SU-DHL-6 (cell line): ENCODE measurements around the gene EPN1.

Experiments used
- H2AFZ ChIP-seq: fragments of 200-600 bp; sonication (generic); 2 replicates; pipeline ENCODE4 v1.6.1; 2014; ENCODE audit warnings: low read depth, mild to moderate bottlenecking, moderate library complexity, mixed read lengths, antibody characterized with exemption, low read length; ENCODE audit not compliant: severe bottlenecking
- H3F3A ChIP-seq: fragments of 200-600 bp; shearing (Covaris generic); 2 replicates; pipeline ENCODE4 v1.6.0; 2016; ENCODE audit warnings: antibody characterized with exemption, mild to moderate bottlenecking; ENCODE audit not compliant: insufficient read depth
- H3K27ac ChIP-seq: fragments of 200-600 bp; sonication (generic); 2 replicates; pipeline ENCODE4 v1.5.1; 2016; ENCODE audit warnings: low read depth, mild to moderate bottlenecking, low read length, moderate library complexity, mixed read lengths
- H3K27me3 ChIP-seq: fragments of 200-600 bp; sonication (generic), shearing (Covaris generic); 2 replicates; pipeline ENCODE4 v1.6.0; 2014; ENCODE audit warnings: mild to moderate bottlenecking, low read length
- H3K36me3 ChIP-seq: fragments of 200-600 bp; sonication (generic); 2 replicates; pipeline ENCODE4 v1.6.1; 2014; ENCODE audit warnings: mild to moderate bottlenecking, low read length, mixed read lengths
- H3K4me2 ChIP-seq: fragments of 300-600, 200-600 bp; shearing (Covaris generic), sonication (generic); 2 replicates; pipeline ENCODE4 v1.6.0; 2014; ENCODE audit warnings: low read length, low read depth, mild to moderate bottlenecking; ENCODE audit not compliant: poor library complexity, severe bottlenecking
- H3K4me3 ChIP-seq: fragments of 200-600 bp; sonication (generic); 2 replicates; pipeline ENCODE4 v1.5.1; 2014; ENCODE audit warnings: antibody characterized with exemption, low read length, mild to moderate bottlenecking, mixed read lengths; ENCODE audit not compliant: insufficient read depth, poor library complexity, severe bottlenecking
- H3K79me2 ChIP-seq: fragments of 200-600 bp; sonication (generic); 2 replicates; pipeline ENCODE4 v1.6.1; 2014; ENCODE audit warnings: mild to moderate bottlenecking, low read length, moderate library complexity; ENCODE audit not compliant: insufficient read depth
- H3K9ac ChIP-seq: fragments of 200-600 bp; sonication (generic); 2 replicates; pipeline ENCODE4 v1.7.0; 2014; ENCODE audit warnings: mild to moderate bottlenecking, low read length
- H3K9me2 ChIP-seq: fragments of 200-600 bp; sonication (generic); replicated peaks from 2 replicates; pipeline ENCODE4 v1.6.1; 2014; ENCODE audit warnings: low read length; ENCODE audit not compliant: insufficient read depth
- H3K9me3 ChIP-seq: fragments of 200-600 bp; sonication (generic); 2 replicates; pipeline ENCODE4 v1.6.1; 2014; ENCODE audit warnings: low read length, mixed read lengths; ENCODE audit not compliant: insufficient read depth
- H4K20me1 ChIP-seq: fragments of 200-600 bp; sonication (generic); 2 replicates; pipeline ENCODE4 v1.6.1; 2014; ENCODE audit warnings: low read depth, mild to moderate bottlenecking, antibody characterized with exemption, low read length, moderate library complexity, mixed read lengths
- CTCF ChIP-seq: fragments of 200-600 bp; sonication (generic); IDR thresholded peaks from one replicate; pipeline ENCODE4 v1.5.1; 2017; ENCODE audit warnings: antibody characterized with exemption, mild to moderate bottlenecking, low read length, moderate library complexity; ENCODE audit not compliant: insufficient read depth, poor library complexity, severe bottlenecking
- EZH2phosphoT487 ChIP-seq: fragments of 200-600 bp; sonication (generic), shearing (Covaris generic); conservative IDR thresholded peaks from 2 replicates; pipeline ENCODE4 v1.6.1; 2018; ENCODE audit warnings: mild to moderate bottlenecking, antibody characterized with exemption, low read length, moderate library complexity, mixed read lengths

EPN1 gene

GRCh38 chr19:55688422-55689218 lies 13.6 kb downstream of the EPN1 start:
- Histone ChIP-seq H3K27ac (no peak overlapping the region), H3K36me3 (no peaks in the 10 kb centered on the region), H3K79me2 (peaks cover 32% of the 10 kb centered on the region), H3K9me3 (no peaks in the 10 kb centered on the region), H3K4me3 (no peak overlapping the region), H3K9me2 (no peaks in the 10 kb centered on the region), H2AFZ (no peak overlapping the region), H4K20me1 (no peaks in the 10 kb centered on the region; the same call in 1 of the 2 replicates), H3K9ac (no peak overlapping the region), H3K27me3 (no peaks in the 10 kb centered on the region), H3F3A (no peaks in the 10 kb centered on the region), H3K4me2 (no peak overlapping the region)
- TF ChIP-seq EZH2phosphoT487, result no peak
- TF ChIP-seq CTCF, result no peak

- Histone ChIP-seq H3K9ac (no peak overlapping the region), H3K9me3 (no peaks in the 10 kb centered on the region), H3K9me2 (no peaks in the 10 kb centered on the region), H3K79me2 (peaks cover 23% of the 10 kb centered on the region), H3K36me3 (no peaks in the 10 kb centered on the region), H4K20me1 (no peaks in the 10 kb centered on the region; the same call in 1 of the 2 replicates), H3K4me3 (no peak overlapping the region), H2AFZ (no peak overlapping the region), H3K27me3 (no peaks in the 10 kb centered on the region), H3K4me2 (no peak overlapping the region), H3F3A (no peaks in the 10 kb centered on the region), H3K27ac (no peak overlapping the region)
- TF ChIP-seq EZH2phosphoT487 (no peak), CTCF (no peak)
These were observed 14.5 kb downstream of the EPN1 start for GRCh38 chr19:55689411-55690108.

GRCh38 chr19:55690109-55690768 lies 15.2 kb downstream of the EPN1 start:
- no peaks in the 10 kb centered on the region for H3K9me2 ChIP-seq
- H3K27ac ChIP-seq, result no peak overlapping the region
- no peaks in the 10 kb centered on the region for H3K9me3 ChIP-seq
- no peaks in the 10 kb centered on the region; the same call in 1 of the 2 replicates for H4K20me1 ChIP-seq
- no peak overlapping the region for H3K4me3 ChIP-seq
- H3K4me2 ChIP-seq, result no peak overlapping the region
- peaks cover 16% of the 10 kb centered on the region; the same call in 1 of the 2 replicates for H3K79me2 ChIP-seq
- H3K9ac ChIP-seq, result no peak overlapping the region
- no peaks in the 10 kb centered on the region for H3K27me3 ChIP-seq
- TF ChIP-seq EZH2phosphoT487 (no peak), CTCF (no peak)
- no peaks in the 10 kb centered on the region for H3K36me3 ChIP-seq
- no peak overlapping the region for H2AFZ ChIP-seq
- no peaks in the 10 kb centered on the region for H3F3A ChIP-seq
